Hippocampal formation (tissue), 2 donors: Measurements from ENCODE around the gene KDM4B.
"Not testable (repeated sequence)": the region's sequence is repeated elsewhere in the genome, so short reads cannot be mapped to it uniquely, and the experiment has no call there.

Experiments
- DNase-seq, 2 donors: peaks; one replicate each; lab custom pipeline; 2025; lab: John Stamatoyannopoulos, UW

Gene KDM4B

DNA sequence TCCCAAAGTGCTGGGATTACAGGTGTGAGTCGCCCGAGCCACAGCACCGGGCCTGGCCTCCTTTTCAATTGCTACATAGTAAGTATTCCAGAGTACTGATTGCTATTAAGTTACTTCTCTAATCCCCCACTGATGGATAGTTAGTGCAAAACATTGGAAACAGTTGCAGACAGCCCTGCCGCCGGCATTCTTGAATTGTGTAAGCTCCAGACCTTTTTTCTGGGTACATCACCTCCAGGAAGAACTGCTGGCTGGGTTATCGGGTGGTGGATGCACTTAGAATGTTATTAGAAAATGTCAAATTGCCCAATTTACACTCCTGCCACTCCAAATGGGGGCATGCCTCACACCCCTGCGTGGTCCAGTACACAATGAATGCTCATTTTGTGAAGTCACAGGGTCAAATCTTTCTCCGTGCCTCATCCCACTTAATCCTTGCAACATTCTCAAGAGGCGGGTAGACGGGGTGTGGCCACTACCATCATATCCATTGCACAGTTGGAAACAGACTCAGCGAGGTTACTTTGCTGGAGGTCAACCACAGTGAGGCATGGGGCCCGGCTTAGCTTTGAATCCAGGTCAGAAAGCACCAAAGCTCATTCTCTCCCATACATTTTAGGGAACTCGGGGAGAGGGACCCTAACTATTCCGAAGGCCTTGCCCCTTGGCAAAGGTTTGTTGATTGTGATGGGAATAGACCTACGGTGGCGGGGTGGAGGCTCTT lies 1.0 kb upstream of the KDM4B start:
- DNase-seq: no peak

GRCh38 chr19:4969292-4969771 lies 419 bp downstream of the KDM4B start:
- no peak for DNase-seq

- DNase-seq: no peak
Measured at GRCh38 chr19:4969772-4970531, 1.0 kb downstream of the KDM4B start.

GRCh38 chr19:4970558-4971423 lies 1.9 kb downstream of the KDM4B start:
- no peak for DNase-seq

DNA sequence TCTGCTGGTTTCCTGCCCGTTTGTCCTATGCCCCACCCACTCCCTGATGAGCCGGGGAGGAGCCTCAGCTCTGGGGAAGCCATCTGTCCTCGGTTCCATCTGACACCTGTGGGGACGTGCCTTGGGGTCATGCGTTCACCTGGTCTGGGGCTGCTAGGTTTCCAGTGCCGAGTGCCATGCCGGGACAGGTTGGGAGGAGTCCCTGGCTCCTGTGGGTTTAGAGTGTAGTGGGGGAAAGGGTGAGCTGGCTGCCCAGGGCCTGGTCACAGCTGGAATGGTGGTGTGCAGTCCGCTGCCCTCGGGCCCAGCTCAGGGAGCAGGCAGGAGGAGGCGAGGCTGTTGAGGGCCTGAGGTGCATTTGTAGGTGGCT lies 2.5 kb downstream of the KDM4B start:
- no peak for DNase-seq

DNA sequence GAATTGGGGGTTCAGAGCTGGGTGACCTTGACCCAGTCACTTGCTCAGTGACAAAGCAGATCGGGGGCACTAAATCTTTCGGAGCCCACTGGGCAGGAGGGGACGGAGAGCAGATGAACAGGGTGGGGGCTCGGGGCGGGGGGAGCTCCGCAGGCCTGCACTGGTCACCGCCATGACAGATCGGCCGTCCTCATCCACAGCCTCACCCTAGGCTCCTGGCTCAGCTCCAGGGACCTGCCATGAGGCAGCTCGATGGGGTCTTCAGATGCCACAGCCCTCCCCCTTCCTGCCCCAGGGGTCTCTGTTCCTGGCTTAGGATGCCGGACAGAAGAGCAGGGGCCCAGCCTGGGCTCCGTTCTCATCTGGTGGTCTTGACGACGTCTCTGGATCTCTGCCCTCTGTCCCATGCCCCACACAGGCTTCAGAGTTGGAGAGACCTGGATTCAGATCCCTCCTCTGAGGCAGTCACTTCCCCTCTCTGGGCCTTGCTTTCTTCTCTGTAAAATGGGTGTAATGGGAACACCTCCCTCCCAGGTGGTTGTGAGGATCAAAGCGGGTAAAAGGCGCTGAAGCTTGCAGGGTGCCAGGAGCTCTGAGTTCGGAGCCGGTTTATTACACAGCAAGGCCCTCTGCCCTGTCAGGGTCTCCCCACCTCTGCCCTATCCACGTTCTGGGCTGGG lies 3.0 kb downstream of the KDM4B start:
- DNase-seq: no peak

GRCh38 chr19:4972509-4973230 lies 3.8 kb downstream of the KDM4B start:
- DNase-seq: no peak

GRCh38 chr19:4974880-4975469 lies 6.1 kb downstream of the KDM4B start:
- DNase-seq: no peak

DNA sequence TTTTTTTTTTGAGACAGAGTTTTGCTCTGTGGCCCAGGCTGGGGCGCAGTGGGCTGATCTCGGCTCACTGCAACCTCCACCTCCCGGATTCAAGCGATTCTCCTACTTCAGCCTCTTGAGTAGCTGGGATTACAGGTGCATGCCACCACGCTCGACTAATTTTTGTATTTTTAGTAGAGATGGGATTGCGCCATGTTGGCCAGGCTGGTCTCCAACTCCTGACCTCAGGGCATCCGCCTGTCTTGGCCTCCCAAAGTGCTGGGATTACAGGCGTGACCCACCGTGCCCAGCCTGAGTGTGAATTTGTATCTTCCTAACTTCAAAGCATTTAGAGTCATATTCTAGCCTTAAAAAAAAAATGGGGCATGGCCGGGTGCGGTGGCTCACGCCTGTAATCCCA lies 6.7 kb downstream of the KDM4B start:
- DNase-seq: not testable (repeated sequence)

GRCh38 chr19:4976401-4977298 lies 7.7 kb downstream of the KDM4B start:
- peak; percentile 38 to 42 for DNase-seq

- no peak for DNase-seq
Measured at GRCh38 chr19:4977299-4978174, 8.6 kb downstream of the KDM4B start.

GRCh38 chr19:4979211-4979807 lies 10.4 kb downstream of the KDM4B start:
- no peak for DNase-seq

DNA sequence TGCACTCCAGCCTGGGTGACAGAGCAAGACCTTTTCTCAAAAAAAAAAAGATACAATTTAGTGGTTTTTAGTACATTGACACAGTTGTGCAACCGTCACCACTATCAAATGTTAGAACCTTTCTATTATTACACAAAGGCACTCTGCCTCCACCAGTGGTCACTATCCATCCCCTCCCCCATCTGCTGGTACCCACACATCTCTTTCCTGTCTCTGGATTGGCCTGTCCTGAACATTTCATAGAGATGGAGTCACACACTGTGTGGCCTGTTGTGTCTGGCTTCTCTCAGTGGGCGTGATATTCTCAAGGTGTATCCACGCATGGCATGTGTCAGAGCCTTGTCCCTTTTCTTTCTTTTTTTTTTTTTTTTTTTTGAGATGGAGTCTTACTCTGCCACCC lies 11.2 kb downstream of the KDM4B start:
- no peak for DNase-seq

DNA sequence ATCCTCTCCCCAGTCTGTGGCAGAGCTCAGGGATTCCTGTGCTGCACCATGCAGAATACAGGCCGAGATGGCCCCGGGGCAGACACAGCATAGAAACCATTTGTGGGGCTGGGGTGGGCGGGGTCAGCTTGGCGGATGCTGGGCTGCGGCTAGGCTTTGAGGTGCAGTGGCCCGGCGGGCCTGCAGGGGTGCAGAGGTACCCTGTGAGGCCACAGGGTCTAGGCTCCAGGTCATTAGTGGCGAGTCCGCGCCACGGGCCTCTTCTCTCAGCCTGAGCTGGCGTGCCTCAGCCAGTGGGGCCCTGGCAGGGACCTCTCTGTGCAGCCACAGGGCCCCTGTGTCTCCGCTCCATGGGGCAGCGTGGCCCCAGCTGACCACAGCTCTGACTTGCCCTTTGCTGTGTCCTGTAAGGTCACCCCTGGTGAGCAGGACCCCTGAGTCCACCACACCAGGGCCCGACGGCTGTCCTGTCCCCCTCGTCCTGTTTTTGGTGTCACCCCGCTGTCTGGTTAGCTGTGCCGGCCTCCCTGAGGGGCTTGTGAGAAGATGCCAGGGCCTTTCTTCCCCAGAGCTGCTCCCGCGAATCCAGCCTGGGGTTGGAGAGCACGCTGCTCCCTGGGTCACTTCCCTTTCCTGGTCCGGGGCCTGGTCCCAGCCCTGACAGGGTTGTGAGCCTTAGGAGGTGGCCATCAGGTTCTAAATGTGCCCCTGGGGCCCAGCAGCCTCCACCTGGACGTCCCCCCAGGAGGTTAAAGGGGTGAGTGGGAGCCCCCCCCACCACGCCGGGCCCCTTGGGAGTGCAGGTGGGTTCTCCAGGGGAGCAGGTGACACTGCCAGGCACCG lies 12.1 kb downstream of the KDM4B start:
- no peak for DNase-seq

DNA sequence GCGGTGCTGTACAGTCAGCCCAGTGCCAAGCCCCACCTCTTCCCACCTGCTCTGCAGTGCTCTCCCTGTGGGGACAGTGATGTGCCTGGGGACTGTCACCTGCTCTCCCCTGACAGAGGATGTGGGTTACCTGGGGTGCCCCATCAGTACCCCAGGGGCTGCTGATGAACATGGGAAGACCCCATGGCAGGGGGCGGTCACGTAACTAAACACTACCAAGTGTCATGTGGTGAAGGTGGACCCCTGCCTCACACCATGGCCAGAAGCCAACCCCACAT lies 12.7 kb downstream of the KDM4B start:
- no peak for DNase-seq

DNA sequence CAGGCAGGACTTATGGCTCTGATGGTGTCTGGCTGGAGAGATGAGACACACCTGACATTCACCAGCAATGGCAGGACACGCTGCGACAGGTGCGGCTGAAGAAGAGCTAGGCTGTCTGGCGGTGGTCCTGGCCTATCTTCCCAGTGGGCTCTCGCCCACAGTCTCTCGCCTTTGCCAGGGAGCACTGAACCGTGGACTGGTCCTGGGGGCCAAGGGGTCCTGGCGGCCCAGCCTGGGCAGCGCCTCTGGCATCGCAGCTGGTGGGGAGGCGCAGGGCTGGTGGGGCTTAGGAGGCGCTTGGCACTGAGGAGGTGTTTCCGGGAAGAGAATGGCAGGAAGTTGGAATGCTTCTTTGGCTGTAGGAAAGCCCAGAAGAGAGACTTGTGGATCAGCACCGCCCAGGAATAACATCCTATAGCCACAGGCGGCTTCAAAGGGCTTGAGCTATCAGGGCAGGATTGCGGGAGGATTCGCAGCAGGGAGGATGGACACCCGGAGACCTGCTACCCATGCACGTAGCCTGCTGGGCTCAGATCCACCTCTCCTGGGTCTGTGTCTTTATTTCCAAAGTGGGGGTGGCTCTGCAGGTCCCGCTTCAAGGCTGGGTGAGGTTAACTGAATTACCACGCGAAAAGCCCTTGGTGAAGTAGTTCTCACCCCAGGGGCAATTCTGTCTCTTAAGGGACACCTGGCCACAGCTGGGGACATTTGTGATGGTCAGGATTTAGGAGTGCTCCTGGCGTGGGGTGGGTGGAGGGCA lies 14.6 kb downstream of the KDM4B start:
- no peak for DNase-seq

DNA sequence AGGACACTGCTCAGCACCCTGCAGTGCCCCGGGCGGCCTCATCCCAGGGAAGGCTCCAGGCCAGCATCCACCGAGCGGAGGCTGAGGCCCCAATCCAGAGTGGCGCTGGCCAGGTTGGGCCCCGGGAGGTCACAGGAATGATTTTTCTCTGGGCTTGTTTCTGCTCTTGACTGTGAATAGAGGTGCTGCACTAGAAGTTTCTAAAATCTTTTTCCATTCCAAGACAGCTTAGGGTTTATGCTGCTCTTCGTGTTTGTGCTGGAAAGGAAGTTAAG lies 15.1 kb downstream of the KDM4B start:
- DNase-seq: no peak
